Muscle of back (tissue), 11 donors: ENCODE results near the gene COPB2. TPM values are rescaled to one million over a fixed set of nuclear protein-coding genes. Genes with fewer than 3 reads are reported as not detected.

Experiments used
- DNase-seq, 3 donors: peaks; one replicate each; pipeline versions ENCODE4 v3.0.0 to v3.0.0-alpha.2; 2013
- polyA plus RNA-seq, 10 donors: library from polyadenylated mRNA; unstranded; fragments of 120-200 nt; gene quantifications; one replicate each; pipeline ENCODE4 v1.2.1, GENCODE V29; 2013; ENCODE audit not compliant: insufficient read length in 10 of 10

COPB2 gene
- polyA plus RNA-seq, 10 donors: 101 to 140 (median 107) TPM

DNA sequence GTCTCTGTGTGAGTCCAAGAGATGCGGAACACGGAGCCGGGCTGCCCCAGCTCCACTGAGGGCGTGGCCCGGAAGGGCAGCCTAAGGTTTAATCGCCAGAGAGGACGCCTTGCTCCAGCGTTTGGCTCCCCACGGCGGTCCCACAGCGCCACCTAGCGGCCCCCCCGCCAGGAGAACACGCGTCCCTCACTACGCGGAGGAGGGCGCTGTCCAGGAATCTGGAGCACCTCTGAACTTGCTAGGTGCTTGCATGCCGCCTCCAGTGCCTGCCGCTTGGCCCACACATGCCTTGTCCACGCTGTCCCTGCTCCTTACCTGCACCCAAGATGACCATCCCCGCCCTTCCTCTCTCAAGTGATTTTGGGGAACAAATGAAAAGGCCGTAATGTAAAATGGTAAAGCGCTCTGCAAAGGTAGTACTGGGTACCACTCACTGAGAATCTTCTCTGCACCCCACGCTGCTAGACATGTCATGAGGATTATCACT is 60.0 kb downstream of the COPB2 start:
- peak; percentile 57 to 81 (median 63) for DNase-seq

DNA sequence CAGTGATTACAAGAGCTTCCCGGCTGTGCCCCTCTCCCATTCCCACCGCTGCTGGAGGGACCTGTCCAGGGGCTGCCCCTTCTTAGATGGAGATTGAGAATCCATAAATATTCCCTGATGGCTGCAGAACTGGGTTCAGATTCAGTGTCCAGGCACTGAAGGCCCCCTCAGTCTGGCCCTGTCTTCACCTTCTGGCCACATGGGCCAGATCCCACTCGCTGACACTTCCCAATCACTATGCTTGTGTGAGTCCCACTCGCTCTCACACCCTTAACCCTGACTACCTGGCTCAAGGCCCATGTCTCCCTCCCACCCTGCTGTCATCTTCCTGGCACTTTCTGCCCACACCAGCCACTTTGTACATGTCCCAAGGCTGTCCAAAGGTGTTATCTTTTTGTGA is 61.1 kb downstream of the COPB2 start:
- no peak for DNase-seq

DNA sequence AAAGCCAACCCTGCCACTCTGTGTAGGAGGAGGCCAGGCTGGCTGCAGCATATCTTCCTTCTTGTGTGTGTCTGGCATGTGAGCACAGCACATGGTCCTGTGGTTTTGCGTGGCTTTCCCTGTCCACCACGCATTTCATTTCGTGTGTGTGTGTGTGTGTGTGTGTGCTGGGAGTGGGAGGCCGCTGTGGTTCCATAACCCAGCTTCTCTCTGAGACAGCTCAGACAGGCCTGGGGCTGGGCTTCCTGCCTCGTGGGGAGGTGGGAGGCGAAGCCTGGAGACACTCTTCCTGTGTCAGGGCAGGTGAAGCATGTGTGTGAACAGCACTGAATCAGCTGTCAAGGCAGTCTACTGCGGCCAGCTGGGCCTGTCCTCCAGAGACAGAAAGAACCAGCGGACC is 61.6 kb downstream of the COPB2 start:
- no peak for DNase-seq

DNA sequence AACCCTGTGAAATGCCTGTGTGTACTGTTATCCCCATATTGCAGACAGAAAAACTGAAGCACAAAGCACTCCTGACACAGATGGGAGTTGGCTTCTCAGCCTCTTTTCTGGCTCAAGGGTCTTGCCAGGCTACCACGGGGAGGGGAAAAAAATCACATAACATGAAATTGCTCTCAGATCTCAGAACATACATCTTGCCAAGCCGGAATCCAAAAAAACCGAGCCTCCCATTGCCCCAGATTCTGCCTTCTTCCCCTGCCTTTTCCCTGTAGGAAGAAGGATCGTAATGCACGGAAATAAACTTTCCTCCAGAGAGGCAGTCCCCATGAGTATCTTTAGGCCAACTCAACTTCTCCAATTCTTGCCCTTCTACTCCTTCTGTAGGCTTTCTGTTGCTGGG is 62.2 kb downstream of the COPB2 start:
- no peak for DNase-seq

DNA sequence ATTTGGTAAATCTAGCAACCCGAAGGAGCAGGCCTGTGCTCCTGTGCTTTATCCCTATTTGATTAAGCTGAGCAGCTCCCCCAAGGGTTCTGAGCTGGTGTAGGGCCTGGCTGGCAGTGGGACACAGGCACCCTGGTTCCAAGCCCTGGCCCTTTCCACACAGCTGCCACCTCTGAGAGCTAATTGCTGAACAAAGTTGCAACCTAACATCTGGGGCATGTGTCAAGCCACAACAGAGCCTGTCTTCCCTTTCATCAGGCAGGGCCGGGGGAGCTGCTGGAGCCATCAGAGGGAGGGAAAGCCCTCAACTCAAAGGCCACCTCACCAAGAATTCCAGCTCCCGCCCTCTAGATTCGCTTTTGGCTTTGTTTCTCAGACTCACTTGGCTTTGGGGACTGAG is 62.7 kb downstream of the COPB2 start:
- no peak for DNase-seq

DNA sequence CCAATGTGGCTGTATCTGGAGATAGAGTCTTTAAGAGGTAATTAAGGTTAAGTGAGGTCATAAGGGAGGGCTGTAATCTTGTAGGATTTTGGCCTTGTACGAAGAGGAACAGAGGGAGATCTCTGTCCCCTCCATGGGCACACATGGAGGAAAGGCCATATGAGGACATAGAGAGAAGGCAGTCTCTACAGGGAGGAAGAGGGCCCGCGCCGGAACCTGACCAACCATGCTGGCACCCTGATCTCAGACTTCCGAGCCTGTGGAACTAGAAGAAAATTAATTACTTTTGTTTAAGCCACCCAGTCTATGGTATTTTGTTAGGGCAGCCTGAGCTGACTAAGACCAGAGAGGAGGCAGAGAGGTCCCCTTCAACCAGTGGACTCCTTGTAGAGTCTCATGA is 63.3 kb downstream of the COPB2 start:
- no peak for DNase-seq

DNA sequence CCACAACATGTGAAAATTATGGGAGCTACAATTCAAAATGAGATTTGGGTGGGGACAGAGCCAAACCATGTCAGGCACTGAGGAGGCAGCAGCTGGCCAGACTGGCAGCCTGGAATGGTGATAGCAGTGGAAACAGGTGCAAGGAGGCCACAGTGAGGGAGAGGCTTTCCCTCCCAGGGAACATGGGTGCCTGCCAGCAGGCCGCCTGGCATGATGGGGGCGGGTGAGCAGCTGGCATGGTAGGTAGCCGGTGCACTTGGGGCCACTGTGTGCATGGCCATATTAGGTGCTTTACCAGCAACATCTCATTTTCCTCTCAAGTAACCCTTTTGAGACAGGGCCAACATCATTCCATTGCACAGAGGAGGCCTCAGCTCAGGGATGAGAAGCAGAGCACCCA is 63.9 kb downstream of the COPB2 start:
- peak in 2 of 3 donors; percentile 16 to 17 for DNase-seq

DNA sequence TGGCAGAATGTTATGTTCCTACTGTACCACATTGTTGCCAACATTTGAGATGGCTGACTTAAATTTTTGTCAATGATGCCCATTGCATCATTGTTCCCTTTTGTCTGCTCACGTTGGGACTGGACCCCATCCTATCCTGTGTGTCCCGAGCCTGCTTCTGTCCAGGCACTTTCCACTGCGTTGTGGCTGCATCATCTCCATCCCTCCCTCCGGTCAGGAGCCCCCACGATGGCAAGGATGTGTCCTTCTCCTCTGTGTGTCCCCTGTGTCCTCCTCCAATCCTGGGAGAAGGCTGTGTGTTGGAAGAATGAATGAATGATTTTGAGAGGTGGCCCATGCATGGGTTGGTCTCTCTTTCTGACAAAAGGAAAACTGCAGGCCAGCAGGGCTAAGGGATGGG is 65.0 kb downstream of the COPB2 start:
- DNase-seq: no peak

DNA sequence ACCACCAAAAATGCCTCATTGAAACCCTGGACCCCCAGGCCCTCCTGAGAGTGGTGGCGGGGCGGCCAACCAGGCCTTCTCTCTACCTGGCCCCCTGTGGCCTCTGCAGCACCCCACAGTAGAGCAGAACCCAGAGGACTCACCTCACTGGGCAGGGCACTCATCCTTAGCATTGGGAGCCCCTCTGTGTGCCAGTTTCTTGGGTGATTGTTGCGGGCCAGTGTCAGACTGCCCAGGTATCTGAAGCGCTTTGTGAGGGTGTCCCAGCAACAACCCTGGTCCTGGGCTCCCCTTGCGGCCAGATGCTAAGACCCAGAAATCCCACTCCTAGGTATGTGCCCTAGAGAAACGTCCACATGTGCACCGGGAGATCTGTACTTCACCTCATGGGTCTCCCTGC is 66.3 kb downstream of the COPB2 start:
- DNase-seq: no peak

DNA sequence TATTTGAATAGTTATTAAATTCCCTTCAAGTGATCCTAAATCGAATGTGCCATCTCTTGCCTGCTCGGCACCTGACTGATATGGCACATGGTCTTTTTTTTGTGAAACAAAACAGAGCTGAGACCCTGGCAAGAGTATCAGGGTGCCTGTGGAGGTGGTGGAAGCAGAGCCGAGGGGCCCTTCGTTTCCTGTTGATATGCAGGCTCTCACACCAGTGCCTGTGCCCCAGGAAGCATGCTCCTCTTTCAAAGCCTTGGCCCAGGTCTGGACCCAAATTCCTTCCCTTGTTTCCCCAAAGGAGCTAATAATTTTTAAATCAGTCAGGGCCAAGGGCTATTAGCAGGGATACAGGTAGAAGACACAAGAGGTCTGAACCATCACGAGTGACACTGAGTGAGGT is 67.1 kb downstream of the COPB2 start:
- no peak for DNase-seq

DNA sequence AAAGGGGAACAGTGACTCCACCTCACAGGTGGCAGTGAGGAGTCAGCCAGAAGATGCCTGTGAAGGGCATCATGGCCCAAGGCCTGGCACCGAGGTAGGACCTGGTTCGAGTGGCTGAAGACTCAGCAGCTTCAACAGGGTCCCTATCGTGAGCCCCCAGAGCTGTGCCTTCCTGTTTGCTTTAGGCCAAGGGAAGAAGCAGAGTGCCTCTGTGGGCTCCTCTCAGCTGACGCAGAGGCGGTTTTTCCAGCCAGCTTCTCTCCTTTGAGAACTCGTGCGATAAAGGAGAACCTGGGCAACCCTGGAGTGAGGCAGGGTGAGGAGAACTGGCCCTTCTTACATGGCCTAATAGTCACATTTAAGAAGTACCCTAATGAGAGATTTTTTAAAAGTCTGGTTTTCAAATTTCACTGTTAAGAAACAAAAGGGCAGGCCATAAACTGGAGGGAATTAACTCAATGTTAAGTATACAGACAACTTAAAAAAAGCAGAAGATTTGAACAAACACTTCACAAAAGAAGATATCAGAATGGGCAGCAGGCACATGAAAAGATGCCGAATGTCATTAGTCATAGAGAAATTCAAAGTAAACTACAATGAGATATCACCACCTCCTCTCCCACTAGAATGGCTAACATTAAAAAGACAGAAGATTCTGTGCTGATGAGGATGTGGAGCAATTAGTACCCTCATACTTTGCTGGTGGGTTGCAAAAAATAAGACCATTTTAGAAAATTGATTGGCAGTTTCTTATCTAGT is 68.7 kb downstream of the COPB2 start:
- DNase-seq: no peak

DNA sequence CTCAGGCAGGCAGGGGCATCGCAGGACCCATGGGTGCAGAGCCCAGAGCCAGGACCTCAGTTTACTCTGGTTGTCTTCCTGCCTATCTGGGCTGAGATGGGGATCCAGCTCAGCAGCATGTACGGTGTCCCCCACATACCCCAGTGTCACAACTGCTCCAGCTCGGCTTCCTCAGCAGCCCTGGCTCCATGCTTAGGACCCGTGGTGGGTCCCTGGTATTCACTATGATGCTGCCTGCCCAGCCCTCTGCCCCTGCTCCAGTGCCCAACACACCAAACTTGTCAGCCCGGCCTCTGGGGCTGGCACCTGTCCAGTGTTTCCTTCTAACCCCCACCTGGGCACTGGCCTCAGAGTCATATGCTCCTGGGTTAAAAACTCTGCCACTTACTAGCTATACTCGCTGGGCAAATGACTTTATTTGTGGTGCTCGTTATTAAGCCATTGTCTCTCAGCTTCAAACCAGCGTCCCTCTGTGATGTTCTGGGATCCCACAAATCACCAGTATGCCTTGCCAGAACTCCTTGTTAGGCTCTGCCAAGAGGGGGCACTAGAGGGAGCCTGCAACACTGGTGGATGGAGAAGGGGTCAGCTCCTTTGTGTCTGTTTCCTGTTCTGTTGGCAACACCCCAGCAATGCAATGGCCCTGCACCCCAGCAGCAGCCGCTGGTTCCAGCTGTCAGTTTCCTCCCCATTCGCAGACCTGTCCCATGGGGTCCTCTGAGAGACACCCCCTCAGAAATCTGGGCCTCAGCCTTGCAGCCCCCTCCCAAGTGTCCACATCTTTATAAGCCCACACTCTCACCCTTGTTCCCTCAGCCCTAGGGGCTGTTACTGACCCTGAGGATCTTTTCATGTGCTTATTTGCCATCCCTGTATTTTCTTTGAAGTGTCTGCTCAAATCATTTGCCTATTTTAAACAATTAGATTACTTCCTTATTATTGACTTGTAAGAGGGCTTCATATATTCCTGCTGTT is 69.7 kb downstream of the COPB2 start:
- no peak for DNase-seq

DNA sequence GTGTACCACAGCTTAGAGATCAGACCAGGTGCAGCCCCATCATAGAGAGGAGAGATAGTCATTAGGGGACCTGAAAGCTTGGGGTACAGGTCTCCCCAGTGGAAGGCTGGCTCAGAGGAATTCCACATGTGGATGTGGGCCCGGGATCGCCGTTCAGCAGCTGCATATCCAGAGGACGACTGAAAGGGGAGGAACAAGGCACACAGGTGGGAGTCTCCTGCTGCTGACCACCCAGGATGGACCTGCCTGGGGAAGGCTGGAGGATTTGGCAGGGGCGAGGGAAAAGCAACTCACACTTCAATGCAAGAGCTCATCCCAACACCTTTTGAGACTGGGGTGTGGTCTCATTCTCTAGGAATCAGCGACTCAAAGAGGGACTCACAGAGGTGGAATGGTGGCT is 70.6 kb downstream of the COPB2 start:
- DNase-seq: no peak

DNA sequence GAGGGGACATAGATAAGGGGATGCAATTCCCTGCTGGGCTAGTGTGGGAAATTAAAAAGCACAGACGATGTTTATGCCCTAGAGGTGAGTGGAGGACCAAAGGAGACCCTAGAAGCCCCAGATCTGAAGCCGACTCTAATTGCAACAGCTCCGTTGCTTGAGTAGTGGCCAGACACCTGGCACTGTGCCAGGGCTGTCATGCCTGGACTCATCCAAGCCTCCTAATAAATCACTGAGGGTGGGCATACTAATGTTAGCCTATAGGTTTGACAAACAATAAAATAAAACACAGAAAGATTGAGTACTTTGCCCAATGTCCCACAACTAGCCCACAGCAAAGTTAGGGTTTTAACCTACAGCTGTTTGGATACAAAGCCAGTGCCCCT is 71.0 kb downstream of the COPB2 start:
- no peak for DNase-seq

DNA sequence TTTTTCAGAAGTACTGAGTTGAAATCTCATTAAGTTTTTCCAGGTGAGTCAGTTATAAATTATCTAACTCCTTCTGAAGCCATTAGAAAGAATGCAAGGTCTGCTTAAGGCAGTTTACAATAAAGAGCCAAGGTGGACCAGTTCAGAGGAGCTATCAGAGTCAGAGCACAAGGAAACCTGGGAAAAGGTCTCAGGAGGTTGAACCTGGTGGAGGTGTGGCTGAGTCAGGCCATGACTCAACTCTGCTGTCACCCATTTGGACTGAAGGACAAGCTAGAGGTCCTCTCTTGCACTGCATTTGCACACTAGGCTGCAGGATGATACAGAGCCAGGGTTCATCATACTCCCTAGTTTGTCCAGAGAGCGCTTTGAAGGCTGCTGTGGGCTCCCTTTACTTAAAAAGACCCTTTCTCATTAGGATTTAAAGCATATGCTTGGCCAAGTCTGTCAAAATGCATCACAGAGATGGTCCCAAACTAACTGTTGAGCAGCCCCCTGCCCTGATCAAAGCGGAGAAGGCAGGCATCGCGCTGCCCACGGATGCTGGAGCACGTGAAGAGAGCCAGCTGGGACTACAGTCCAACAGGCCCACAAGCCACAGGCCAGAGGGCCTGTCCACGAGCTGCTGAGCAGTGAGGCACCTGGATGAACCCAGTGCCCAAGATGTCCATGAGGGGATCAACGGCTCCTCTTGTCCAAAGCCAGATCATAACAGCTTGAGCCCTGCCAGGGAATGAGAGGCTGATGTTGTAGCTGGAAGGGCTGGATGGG is 71.6 kb downstream of the COPB2 start:
- DNase-seq: no peak

DNA sequence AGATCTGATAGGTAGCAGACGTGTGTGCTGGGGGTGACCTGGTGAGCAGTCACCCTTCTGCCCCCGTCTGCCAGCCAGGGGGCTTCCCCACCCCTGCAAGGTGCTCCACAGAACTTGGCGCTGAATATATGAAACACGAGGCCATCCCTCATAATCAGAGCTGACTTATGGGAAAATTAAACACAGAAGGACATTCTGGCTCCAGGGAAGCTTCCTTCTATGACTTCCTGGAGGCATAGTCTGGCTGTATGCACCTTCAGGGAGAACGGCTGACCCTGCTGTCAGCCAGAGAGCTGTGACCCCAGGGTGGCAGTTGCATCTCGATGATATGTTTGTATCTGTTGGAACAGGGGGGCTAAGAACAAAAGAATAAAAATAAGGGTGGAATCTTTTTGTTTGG is 72.2 kb downstream of the COPB2 start:
- DNase-seq: no peak

DNA sequence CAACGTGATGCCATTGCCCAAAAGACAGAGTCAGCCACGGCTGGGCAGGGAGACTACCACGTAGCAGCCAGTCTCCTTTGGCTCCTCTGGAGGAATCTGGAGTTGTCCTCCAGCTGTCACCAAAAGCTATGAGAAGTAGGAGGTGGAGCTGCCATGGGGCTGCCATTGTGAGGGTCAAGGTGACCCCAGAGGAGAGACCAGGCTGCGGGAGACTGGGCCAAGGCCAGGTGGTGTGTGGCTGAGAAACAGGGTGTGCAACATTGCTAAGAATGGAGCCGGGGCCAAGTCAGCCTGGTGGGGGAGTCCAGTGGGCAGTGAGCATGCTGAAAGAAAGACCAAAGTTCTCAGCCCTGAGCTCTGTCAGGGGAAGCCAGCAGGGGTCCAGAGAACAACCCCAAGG is 75.5 kb downstream of the COPB2 start:
- no peak for DNase-seq

DNA sequence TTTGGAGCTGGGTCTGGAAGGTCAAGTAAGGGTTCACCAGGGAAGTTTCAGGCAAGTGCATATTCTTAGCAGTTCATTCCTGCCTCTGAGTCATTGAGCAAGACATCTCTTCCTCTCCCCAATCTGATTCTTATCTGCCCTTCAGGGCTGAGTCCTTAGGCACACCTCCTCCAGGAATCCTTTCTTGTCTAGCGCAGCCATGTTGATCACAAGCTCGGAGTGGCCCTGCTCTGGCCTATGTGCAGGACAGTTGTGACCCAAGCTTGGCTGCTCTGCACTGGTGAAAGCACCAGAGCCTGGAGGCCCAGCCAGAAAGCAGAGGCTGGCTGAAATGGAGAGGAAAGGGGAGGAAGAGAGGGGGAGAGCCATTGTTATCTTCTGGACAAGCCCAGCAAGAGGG is 76.5 kb downstream of the COPB2 start:
- no peak for DNase-seq

DNA sequence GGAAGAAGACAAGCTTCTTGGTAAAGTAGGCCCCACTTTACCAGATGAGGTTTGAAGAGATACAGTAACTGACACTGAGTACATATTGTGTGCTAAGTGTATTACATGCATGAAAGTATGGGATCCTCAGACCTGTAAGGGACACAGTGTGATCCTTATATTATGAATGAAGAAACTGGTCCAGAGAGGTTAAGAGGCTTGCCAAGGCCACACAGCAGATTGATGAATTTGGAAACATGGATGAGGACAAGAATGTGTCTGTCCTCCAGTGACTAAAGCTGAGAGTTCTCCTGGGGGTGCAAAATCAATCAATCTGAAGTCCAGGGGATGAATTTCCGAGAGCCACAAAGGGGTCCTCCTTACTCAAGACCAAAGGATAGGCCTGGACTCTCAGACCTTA is 77.0 kb downstream of the COPB2 start:
- DNase-seq: no peak

DNA sequence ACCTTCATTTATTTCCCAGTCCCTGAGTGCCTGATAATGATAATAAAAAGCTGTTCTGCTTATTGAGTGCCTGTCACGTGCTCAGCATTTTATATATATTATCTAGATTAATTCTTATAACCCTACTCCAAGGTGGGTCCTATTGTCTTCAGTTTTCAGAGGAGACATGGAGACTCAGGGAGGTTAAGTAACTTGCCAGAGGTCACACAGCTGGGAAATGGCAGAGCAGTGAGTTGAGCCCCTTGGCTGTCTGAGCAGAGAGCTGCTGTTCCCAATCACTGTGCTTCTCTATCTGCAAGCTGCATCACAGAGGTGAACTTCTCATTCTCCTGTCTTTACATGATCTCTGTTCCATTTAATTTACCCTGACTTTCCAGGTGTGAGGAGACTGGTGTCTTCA is 77.9 kb downstream of the COPB2 start:
- DNase-seq: no peak

DNA sequence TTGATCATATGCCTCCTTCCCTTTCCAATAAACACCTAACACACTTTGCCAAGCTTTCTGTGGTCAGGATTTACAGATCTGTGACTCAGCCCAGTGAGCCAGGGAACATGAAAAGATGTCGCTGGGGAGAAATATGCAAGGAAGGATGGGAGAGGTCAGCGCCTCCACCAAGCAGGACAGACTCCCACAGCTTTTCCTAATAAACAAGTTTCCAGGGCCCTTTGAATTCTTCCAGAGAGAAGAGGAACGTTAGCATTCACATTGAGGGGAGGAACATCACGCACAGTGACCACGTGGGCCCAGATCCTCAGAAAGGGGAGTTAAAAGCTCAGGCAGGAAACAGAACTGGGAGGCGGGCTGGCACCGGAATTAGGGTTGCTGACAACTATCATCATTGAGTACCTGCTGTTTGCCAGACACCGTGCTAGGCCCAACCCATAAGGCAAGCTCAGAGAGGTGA is 78.9 kb downstream of the COPB2 start:
- peak in 1 of 3 donors; percentile 71 for DNase-seq

DNA sequence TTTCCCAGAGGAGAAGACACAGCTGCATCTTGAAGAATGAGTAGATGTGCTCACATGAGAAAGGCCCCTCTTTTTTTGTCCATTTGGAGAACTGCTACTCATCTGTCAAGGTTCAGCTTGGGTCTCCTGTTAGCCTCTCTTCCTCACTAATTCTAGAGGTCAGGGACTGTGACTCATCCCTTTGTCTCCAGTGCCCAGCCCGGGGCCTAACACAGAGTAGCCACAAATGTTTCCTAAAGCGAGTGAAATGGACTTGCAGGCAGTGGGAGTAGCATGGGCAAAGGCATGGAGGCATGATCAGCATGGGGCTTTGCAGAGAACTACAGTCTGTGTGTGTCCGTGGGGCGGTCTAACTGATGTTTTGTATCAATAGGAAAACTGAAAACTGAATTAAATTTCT is 79.6 kb downstream of the COPB2 start:
- no peak for DNase-seq
